Thyroid gland (tissue), 4 donors: ENCODE data around the gene DOCK6.

Experiments
- CTCF ChIP-seq, 6 experiments: fragments of 200-600 bp in 3 of 6; fragments of 450-650 bp in 3 of 6; sonication (generic) in 3 of 6; IDR thresholded peaks; one replicate each; pipeline ENCODE4 v1.5.1; 2016 to 2019; ENCODE audit warnings: antibody characterized with exemption in 6 of 6, mild to moderate bottlenecking in 2 of 6, inconsistent platforms in 1 of 6, moderate library complexity in 1 of 6
- POLR2A ChIP-seq, 2 donors: fragments of 450-650 bp; IDR thresholded peaks; one replicate each; pipeline ENCODE4 v1.6.1; 2017; ENCODE audit warnings: antibody characterized with exemption in 2 of 2, mild to moderate bottlenecking in 2 of 2, moderate library complexity in 1 of 2

- TF ChIP-seq CTCF (IDR thresholded peaks at IDR 0.05), result no peak
- TF ChIP-seq POLR2A (IDR thresholded peaks at IDR 0.05), result no peak
Observed at GRCh38 chr19:11190501-11190900, 71.8 kb downstream of the DOCK6 start.
